D341Med (cell line): ENCODE data around the gene RARA.
A peak's percentile ranks its signal among the peaks of the same experiment; 100 is the strongest.
"Not testable (repeated sequence)": the region's sequence is repeated elsewhere in the genome, so short reads cannot be mapped to it uniquely, and the experiment has no call there.

ENCODE experiments used
- DNase-seq: peaks from one replicate; pipeline ENCODE4 v3.0.0; 2012; ENCODE audit warnings: low spot score

RARA gene

DNA sequence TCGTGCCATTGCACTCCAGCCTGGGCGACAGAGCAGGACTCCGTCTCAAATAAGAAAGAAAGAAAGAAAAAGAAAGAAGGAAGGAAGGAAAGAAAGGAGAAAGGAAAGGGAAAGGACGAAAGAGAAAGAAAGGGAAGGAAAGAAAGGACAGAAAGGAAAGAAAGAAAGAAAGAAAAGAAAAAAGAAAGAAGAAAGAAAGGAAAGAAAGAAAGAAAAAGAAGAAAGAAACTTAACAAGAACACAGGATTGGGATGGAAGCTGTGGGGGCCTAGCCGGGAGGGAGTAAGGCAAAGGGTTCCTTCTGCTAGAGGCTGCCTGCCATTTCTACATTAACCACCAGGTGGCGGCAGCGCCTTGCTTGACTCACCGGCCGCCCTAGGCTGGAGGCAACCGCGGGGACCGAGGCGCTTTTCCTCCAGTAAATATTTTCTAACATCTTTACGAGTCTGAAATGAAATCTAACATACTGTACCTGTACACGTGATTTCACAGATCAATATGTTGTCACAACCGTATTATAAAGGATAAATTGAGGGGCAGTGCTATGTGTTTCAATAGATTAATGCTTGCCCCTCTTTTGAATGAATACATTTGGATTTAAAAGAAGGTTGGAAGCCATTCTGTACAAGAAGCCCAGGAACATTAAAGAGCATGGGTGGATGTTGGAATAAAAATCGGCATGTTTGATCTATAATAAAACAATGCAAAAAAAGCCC is 49.5 kb downstream of the RARA start:
- peak; percentile 95 for DNase-seq

- DNase-seq, result peak; percentile 30
These were observed 51.1 kb downstream of the RARA start for GRCh38 chr17:40360091-40360490.

DNA sequence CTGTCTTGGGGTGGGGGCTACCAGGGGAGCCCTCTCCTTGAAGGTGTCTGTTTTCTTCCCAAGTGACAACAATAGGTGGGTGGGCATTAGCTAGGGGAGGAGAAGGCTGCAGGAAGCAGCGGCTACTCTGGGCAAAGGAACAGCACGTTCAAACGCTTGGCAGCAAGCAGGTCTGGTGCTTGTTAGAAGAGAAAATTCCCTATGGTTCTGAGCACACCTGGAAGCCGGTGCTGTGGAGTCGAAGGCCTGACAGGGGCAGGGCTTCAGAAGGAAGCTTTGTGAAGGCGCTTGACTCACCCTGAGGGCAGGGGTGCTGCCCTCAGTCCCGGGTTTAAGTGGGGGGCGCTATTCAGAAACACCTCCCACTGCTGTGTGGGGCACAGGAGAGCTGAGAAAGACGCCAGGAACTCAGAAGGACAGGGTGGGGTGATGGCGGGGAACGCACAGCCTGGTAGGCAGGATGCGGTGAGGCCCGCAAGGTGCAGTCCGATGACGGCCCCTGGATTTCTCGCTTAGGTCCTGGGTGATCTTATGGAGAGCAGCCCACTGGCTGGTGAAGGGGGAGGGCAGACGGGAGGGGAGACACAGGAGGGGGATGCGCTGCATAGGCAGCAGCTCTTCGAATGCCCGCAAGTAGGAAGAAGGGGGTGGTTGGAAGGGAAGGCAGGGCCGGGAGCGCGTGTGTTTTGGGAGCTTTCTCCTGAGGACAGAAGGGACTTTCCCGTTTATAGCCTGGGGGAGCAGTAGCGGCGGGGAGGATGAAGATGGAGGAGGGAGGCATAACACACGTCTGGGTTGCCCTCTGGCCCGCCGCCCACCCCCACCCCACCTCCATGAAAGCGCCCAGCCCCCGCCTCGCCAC is 52.3 kb downstream of the RARA start:
- DNase-seq, result peak; percentile 28

GRCh38 chr17:40361925-40362695 is 53.1 kb downstream of the RARA start:
- peak; percentile 36 for DNase-seq

- peak; percentile 97 for DNase-seq
These were observed 53.7 kb downstream of the RARA start for GRCh38 chr17:40362696-40363110.

DNA sequence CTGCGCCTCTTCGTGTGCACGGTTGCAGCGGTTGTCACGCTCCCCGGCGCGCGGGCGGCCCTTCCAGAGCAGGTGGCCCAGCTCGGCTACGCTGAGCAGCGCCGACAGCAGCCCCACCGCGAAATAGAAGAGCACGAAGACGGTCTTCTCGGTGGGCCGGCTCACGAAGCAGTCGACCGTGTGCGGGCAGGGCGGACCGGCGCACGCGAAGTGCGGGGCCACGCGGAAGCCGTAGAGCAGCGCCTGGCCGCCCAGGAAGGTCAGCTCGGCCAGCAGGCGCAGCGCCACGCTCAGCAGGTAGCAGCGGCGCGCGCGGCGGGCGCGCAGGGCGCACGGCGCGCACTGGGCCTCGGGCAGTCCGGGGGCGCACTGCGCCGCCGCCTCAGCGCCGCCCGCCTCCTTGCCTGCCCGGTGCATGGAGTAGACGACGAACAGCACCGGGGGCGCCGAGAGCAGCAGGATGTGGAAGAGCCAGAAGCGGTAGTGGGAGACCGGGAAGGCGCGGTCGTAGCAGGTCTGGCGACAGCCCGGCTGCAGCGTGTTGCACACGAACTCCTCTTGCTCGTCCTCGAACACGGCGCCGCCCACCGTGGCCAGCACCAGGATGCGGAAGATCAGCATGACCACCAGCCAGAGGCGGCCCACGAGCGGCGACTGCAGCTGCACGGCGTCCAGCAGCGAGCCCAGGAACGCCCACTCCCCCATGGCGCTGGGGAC is 54.3 kb downstream of the RARA start:
- peak; percentile 79 for DNase-seq

GRCh38 chr17:40364121-40364861 is 55.3 kb downstream of the RARA start, which contains the start of gene GJD3:
GJD3 (minus strand) TSS chr17:40364737; CDS start chr17:40363815, 922 bp downstream.
- DNase-seq, result peak; percentile 36

DNA sequence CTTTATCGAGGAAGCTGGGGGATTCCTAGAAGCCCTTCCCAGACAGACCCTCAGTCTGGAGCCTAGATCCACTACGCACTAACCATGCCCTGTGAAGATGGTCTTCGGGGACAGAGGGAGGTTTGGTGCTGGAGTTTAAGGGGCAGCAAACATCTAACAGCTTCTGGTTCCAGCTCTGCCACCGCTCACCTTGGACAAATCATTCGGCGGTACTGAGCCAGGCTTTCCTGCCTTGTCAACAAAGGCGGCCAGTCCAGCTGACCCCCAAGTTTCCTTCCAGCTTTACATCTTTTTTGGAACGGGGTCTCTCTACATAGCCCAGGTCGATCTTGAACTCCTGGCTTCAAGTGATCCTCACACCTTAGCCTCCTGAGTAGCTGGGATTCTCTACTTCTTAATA is 55.9 kb downstream of the RARA start:
- DNase-seq, result no peak

GRCh38 chr17:40366076-40366860 is 57.3 kb downstream of the RARA start:
- peak; percentile 27 for DNase-seq

DNA sequence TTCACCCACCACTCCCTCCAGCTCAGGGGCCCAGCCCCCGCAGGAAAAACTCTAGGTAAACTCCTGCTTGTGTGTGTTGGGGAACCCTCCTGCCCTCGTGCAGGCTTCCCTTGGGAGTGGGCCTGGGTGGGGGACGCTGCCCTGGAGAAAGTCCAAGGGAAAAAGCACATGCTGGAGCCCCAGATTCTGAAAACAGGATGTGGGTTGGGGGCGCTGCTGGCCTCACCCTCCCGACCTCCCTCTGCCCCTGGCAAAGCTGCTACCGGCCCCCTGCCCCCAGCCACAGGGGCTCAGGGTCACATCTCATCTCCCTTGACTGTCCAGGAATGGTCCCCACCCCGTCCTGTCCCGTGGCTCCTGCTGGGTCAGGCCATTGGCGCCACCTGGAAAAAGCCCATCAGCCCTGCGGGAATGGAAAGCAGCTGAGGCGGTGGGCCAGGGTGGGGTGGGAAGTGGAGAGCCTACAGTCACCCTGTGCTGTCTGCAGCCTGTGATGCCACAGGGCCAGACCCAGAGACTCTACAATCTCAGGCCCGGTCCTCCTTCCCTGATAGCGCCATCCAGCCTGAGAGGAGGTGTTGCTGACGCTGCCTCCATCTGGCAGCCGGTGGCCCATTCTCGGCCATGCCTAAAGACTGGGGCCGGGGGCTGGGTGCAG is 58.0 kb downstream of the RARA start:
- DNase-seq, result peak; percentile 29

- DNase-seq, result not testable (repeated sequence)
These were observed 58.7 kb downstream of the RARA start for GRCh38 chr17:40367728-40368127.

DNA sequence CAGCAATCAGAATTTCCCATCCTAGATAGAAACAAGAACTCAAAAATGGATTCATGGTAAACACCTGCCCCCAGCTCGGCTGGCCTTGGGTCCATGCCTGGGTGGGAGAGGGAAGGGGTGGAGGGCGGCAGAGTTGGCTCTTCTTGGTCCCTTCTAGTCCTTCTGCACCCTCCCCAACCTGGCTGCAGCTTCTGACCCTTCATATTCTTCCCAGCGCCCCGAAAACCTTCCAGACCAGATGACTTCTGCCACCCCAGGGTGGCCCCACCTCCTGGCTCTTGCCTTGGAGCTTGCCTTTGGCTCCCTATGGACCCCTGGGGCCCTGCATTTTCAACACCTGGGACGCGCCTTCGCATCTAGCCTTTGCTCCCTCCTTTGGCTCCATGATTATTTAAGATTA is 60.9 kb downstream of the RARA start:
- peak; percentile 32 for DNase-seq

- peak; percentile 53 for DNase-seq
These were observed 62.4 kb downstream of the RARA start for GRCh38 chr17:40371261-40371929.

- DNase-seq, result no peak
These were observed 63.1 kb downstream of the RARA start for GRCh38 chr17:40372031-40372430.

- DNase-seq, result not testable (repeated sequence)
These were observed 63.7 kb downstream of the RARA start for GRCh38 chr17:40372644-40373043.

DNA sequence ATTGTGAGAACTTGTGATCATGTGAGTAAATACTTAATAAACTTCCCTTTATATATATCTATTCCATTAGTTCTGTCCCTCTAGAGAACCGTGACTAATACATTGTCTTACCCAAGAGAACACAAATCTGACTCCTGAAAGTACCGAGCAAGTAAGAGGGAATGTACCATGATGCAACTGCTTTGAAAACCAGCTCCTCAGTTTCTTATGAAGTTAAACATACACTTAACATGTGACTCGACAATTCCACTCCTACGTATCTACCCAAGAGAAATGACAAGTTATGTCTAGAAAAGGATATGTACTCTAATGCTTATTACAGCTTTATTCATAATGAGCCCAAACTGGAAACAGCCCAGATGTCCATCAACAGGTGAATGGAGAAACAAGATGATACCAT is 64.3 kb downstream of the RARA start:
- no peak for DNase-seq

DNA sequence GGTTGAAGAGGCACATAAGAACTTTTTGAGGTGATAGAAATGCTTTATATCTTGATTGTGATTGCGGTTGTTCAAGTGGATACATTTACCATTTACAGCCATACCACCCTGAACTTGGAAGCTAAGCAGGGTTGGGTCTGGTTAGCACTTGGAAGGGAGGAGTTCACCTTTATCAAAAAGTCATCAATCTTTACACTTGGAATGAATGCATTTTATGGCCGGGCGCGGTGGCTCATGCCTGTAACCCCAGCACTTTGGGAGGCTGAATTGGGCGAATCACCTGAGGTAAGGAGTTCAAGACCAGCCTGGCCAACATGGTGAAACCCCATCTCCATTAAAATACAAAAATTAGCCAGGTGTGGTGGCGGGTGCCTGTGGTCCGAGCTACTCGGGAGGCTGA is 65.0 kb downstream of the RARA start:
- no peak for DNase-seq

DNA sequence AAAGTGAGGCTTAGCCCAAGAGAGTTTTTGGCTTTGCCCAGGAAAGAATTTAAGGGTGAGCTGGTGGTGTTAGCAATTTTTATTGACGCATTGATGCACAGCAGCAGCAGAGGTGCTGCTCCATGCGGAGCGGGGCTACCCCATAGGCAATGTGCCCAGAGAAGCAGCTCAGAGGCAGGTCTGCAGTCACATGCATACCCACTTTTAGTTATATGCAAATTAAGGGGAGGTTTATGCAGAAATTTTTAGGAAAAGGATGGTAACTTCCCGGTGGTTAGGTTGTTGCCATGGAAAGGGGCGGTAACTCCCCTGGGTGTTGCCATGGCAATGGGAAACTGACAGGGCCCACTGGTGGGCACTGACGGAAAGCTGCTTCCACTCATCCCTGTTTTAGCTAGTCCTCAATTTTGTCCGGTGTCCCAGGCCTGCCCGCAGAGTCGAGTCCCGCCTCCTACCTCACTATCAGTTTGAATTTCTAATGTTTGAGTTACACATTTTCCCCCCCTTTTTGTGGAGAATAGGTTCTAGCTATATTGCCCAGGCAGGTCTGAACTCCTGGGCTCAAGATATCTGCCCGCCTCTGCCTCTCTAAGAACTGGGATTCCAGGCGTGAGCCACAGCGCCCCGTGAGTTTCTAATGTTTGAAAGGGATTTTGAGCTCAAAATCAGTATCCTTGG is 66.0 kb downstream of the RARA start:
- no peak for DNase-seq
